Stimulated activated CD8-positive, alpha-beta memory T cell treated with anti-CD3 and anti-CD28 coated beads, Interleukin-15, amount 100 ng/mL, for 48 hours (primary cell): ENCODE data around the gene DLX5.
"Not testable (repeated sequence)": the region's sequence is repeated elsewhere in the genome, so short reads cannot be mapped to it uniquely, and the experiment has no call there.

Source experiments
- DNase-seq, 2 donors: peaks; one replicate each; pipeline ENCODE4 v3.0.0-alpha.2; 2020; ENCODE audit warnings: low read depth in 2 of 2

DLX5 gene

GRCh38 chr7:97024209-97025129 is at the start of gene DLX5:
Gene DLX5, minus strand, starts transcription at chr7:97024831. Its CDS starts 208 bp downstream, at chr7:97024623.
- no peak for DNase-seq

GRCh38 chr7:97072025-97072424 is 47.4 kb upstream of the DLX5 start:
- not testable (repeated sequence) for DNase-seq

GRCh38 chr7:97064972-97065587 is 40.4 kb upstream of the DLX5 start:
- no peak for DNase-seq

- no peak for DNase-seq
Observed at GRCh38 chr7:97064020-97064419, 39.4 kb upstream of the DLX5 start.

GRCh38 chr7:97043281-97043680 is 18.6 kb upstream of the DLX5 start:
- DNase-seq = no peak

- DNase-seq = no peak
Observed at GRCh38 chr7:97039374-97040065, 14.9 kb upstream of the DLX5 start.

- DNase-seq = not testable (repeated sequence)
Observed at GRCh38 chr7:97034213-97034852, 9.7 kb upstream of the DLX5 start.

- DNase-seq = peak; percentile 23 to 33
Observed at GRCh38 chr7:97027427-97028234, 3.0 kb upstream of the DLX5 start.

GRCh38 chr7:97026715-97027426 is 2.2 kb upstream of the DLX5 start:
- no peak for DNase-seq

- DNase-seq = no peak
Observed at GRCh38 chr7:97025983-97026714, 1.5 kb upstream of the DLX5 start.

GRCh38 chr7:97025130-97025499 is 484 bp upstream of the DLX5 start:
- DNase-seq = no peak

- DNase-seq = no peak
Observed at GRCh38 chr7:97022491-97023306, 1.9 kb downstream of the DLX5 start.

GRCh38 chr7:97021747-97022490 is 2.7 kb downstream of the DLX5 start:
- DNase-seq = no peak

GRCh38 chr7:97020996-97021746 is 3.5 kb downstream of the DLX5 start:
- no peak for DNase-seq

GRCh38 chr7:97020601-97020995 is 4.0 kb downstream of the DLX5 start:
- no peak for DNase-seq

- DNase-seq = no peak
Observed at GRCh38 chr7:97019710-97020225, 4.9 kb downstream of the DLX5 start.

- DNase-seq = no peak
Observed at GRCh38 chr7:97018791-97019531, 5.7 kb downstream of the DLX5 start.
